HG03521 (cell line): ENCODE measurements around the gene TPST2.

ENCODE experiments used
- ATAC-seq: cut with Tn5 transposase; IDR thresholded peaks from one replicate; pipeline ENCODE4 v1.9.1; 2021; ENCODE audit warnings: mild to moderate bottlenecking, moderate library complexity; ENCODE audit not compliant: unreplicated experiment

Gene TPST2

GRCh38 chr22:26479043-26479791 lies 110.7 kb downstream of the TPST2 start:
- ATAC-seq = no peak

- no peak for ATAC-seq
Measured at GRCh38 chr22:26477341-26477731, 112.6 kb downstream of the TPST2 start.

GRCh38 chr22:26476705-26477340 lies 113.1 kb downstream of the TPST2 start:
- no peak for ATAC-seq

- no peak for ATAC-seq
Measured at GRCh38 chr22:26474682-26475081, 115.2 kb downstream of the TPST2 start.
